Transverse colon (tissue), 4 donors: ENCODE data around the gene RGS21. TPM values are rescaled to one million over a fixed set of nuclear protein-coding genes. Genes with fewer than 3 reads are reported as not detected.

Source experiments
- DNase-seq: peaks from one replicate; pipeline ENCODE4 v3.0.0-alpha.2; 2019
- H3K27ac ChIP-seq, 4 donors: fragments of 200-600 bp; sonication (generic); 2 replicates each; pipeline ENCODE4 v1.5.1; 2016 to 2018; ENCODE audit warnings: inconsistent platforms in 4 of 4
- H3K27me3 ChIP-seq: fragments of 200-600 bp; sonication (generic); 2 replicates; pipeline ENCODE4 v1.5.1; 2017; ENCODE audit warnings: inconsistent platforms
- H3K36me3 ChIP-seq, 4 donors: fragments of 200-600 bp; sonication (generic); 2 replicates each; pipeline ENCODE4 v1.5.1; 2017 to 2019; ENCODE audit warnings: inconsistent platforms in 4 of 4
- H3K4me1 ChIP-seq, 4 donors: fragments of 200-600 bp; sonication (generic); 2 replicates each; pipeline ENCODE4 v1.5.1; 2017 to 2020; ENCODE audit warnings: inconsistent platforms in 4 of 4
- H3K4me3 ChIP-seq, 4 donors: fragments of 200-600 bp; sonication (generic); 1 replicate in 1 of 4; 2 replicates in 3 of 4; pipeline versions ENCODE4 v1.5.1 to v1.6.1; 2017 to 2019; ENCODE audit warnings: inconsistent platforms in 4 of 4
- H3K9me3 ChIP-seq, 2 donors: fragments of 200-600 bp; sonication (generic); 2 replicates each; pipeline ENCODE4 v1.5.1; 2017 to 2019; ENCODE audit warnings: inconsistent platforms in 2 of 2
- EP300 ChIP-seq: sonication (generic); formaldehyde crosslinking; IDR thresholded peaks from one replicate; pipeline ENCODE4 v1.6.1; 2017; ENCODE audit warnings: antibody characterized with exemption, low read depth
- POLR2A ChIP-seq: fragments of 450-650 bp; IDR thresholded peaks from one replicate; pipeline ENCODE4 v1.6.1; 2016; ENCODE audit warnings: antibody characterized with exemption, mild to moderate bottlenecking, moderate library complexity
- POLR2AphosphoS5 ChIP-seq, 3 donors: sonication (generic); formaldehyde crosslinking; IDR thresholded peaks; one replicate each; pipeline ENCODE4 v1.6.1; 2016; ENCODE audit warnings: antibody characterized with exemption in 3 of 3
- WGBS, 2 donors: methylation state at CpG; one replicate each; pipeline ENCODE4 v1.1.5; 2018; ENCODE audit warnings: low coverage in 1 of 2; 5-methylcytosine and 5-hydroxymethylcytosine counted together
- in situ Hi-C, 4 donors: fragments of 200-750 bp; cut with MboI; loops; one replicate each; pipeline versions ENCODE4 v1.15.0 to v1.15.1; 2017; ENCODE audit warnings: low sequenced_read_pairs in 3 of 4, low pct_ligation_motif_present in 1 of 4, low pct_unique_long_range_greater_than_20kb in 1 of 4
- intact Hi-C: fragments of 100-400 bp; cut with DNase I; formaldehyde crosslinking; loops from one replicate; pipeline ENCODE4 v1.15.1; 2023; ENCODE audit warnings: low total_unique reads
- total RNA-seq, 4 donors: library from RNA; depleted of rRNA; stranded (reverse); fragments of >200 nt; gene quantifications; one replicate each; pipeline ENCODE4 v1.1.0, GENCODE V29; 2016
- TF ChIP-seq, protein P1 (sequence below), 5 experiments: fragments of 200-600 bp in 3 of 5; fragments of 450-650 bp in 2 of 5; sonication (generic) in 3 of 5; IDR thresholded peaks; 1 replicate in 2 of 5; 2 replicates in 3 of 5; pipeline ENCODE4 v1.5.1; 2016 to 2017; ENCODE audit warnings: antibody characterized with exemption in 5 of 5, inconsistent platforms in 3 of 5, mild to moderate bottlenecking in 2 of 5, moderate library complexity in 1 of 5

Gene RGS21
- total RNA-seq, 4 donors from 2014 or later = not detected

DNA sequence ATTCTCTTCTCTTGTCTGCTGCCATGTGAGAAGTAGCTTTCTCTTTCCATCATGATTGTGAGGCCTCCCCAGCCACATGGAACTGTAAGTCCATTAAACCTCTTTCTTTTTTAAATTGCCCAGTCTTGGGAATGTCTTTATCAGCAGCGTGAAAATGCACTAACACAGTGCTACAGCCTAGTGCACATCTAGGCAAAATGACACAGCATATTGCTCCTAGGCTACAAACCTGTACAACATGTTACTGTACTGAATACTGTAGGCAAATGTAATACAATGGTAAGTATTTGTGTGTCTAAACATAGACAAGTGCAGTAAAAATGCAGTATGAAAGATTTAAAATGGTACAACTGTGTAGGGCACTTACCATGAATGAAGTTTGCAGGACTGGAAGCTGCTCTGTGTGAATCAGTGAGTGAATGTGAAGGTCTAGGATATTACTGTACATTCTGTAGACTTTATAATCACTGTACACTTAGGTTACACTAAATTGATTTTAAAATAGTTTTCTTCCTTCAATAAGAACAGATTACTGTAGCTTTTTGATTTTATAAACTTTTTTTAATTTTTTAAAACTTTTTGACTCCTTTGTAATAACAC lies 69.4 kb downstream of the RGS21 start:
- 85 to 86% methylated on average over 1 of the region's 1 CpG for WGBS, 2 donors
- no peak for DNase-seq
- peaks cover 0 to 8% of the 10 kb centered on the region in 2 donors for H3K9me3 ChIP-seq
- no peak for TF ChIP-seq EP300
- TF ChIP-seq, protein P1, sequence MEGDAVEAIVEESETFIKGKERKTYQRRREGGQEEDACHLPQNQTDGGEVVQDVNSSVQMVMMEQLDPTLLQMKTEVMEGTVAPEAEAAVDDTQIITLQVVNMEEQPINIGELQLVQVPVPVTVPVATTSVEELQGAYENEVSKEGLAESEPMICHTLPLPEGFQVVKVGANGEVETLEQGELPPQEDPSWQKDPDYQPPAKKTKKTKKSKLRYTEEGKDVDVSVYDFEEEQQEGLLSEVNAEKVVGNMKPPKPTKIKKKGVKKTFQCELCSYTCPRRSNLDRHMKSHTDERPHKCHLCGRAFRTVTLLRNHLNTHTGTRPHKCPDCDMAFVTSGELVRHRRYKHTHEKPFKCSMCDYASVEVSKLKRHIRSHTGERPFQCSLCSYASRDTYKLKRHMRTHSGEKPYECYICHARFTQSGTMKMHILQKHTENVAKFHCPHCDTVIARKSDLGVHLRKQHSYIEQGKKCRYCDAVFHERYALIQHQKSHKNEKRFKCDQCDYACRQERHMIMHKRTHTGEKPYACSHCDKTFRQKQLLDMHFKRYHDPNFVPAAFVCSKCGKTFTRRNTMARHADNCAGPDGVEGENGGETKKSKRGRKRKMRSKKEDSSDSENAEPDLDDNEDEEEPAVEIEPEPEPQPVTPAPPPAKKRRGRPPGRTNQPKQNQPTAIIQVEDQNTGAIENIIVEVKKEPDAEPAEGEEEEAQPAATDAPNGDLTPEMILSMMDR (IDR thresholded peaks at IDR 0.05) = no peak
- TF ChIP-seq POLR2A = no peak
- TF ChIP-seq POLR2AphosphoS5 (IDR thresholded peaks at IDR 0.05) = no peak
- intact Hi-C loops (no loop called here), in situ Hi-C loops (no loop called here)
- no peaks in the 10 kb centered on the region for H3K27me3 ChIP-seq
- no peak overlapping the region for H3K27ac ChIP-seq
- H3K4me3 ChIP-seq = no peak overlapping the region
- H3K4me1 ChIP-seq = no peaks in the 10 kb centered on the region
- no peaks in the 10 kb centered on the region for H3K36me3 ChIP-seq

DNA sequence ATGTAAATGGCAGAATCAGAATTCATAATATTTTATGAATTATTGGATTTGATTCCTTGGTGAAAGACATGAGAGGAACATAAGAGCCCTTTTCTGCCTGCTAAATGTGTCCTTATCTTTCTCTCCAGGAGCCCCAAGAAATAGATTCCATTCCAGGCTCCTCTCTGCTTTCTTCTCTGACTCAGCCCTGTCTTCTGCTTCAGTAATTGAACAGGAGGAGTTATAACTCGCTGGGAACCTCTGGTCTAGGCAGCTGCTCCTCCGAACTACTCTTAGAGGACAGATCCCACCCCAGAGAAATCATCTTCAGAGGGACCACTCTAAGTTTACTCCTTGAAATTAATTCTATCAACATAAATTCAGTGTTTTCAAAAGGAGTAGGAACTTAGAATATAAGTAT lies 78.4 kb downstream of the RGS21 start:
- no peaks in the 10 kb centered on the region for H3K27me3 ChIP-seq
- in situ Hi-C loops = no loop called here
- whole genome bisulfite sequencing, 2 donors = 70 to 79% methylated on average over 2 of the region's 2 CpGs
- no peak for DNase-seq
- H3K9me3 ChIP-seq = no peaks in the 10 kb centered on the region
- H3K4me1 ChIP-seq = peaks cover 0 to 6% (median 0%) of the 10 kb centered on the region in 4 donors
- no peak overlapping the region for H3K4me3 ChIP-seq
- H3K36me3 ChIP-seq = no peaks in the 10 kb centered on the region
- intact Hi-C loops = no loop called here
- TF ChIP-seq POLR2AphosphoS5 (IDR thresholded peaks at IDR 0.05) = no peak
- TF ChIP-seq, protein P1 (IDR thresholded peaks at IDR 0.05) = no peak
- no peak for TF ChIP-seq EP300
- no peak for TF ChIP-seq POLR2A
- no peak overlapping the region for H3K27ac ChIP-seq

DNA sequence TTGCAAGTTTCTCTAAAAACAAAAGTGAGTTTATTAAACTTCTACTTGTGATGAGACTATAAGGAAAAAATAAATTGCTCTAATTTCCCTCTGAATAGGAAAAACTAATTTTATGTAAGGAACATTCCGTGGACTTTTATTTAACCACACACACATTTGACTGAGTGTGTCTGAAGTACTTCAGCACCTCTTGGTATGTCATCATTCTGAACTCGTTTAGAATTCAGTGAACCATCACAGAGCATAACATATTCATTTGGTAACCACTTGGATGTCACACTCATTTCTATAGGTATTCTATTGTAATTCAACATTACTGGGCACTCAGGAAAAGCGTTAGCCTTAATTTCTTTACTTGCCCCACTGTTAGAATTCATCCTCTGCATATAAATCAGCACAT lies 79.1 kb downstream of the RGS21 start:
- no peaks in the 10 kb centered on the region for H3K9me3 ChIP-seq
- 78 to 91% methylated on average over 3 of the region's 3 CpGs for WGBS, 2 donors
- no peak overlapping the region for H3K27ac ChIP-seq
- H3K4me1 ChIP-seq = peaks cover 0 to 6% (median 0%) of the 10 kb centered on the region in 4 donors
- no peak overlapping the region for H3K4me3 ChIP-seq
- no peaks in the 10 kb centered on the region for H3K27me3 ChIP-seq
- intact Hi-C loops = no loop called here
- no peak for DNase-seq
- H3K36me3 ChIP-seq = no peaks in the 10 kb centered on the region
- TF ChIP-seq POLR2AphosphoS5 (IDR thresholded peaks at IDR 0.05) (no peak), POLR2A (no peak), EP300 (no peak)
- TF ChIP-seq, protein P1 (IDR thresholded peaks at IDR 0.05) = no peak
- in situ Hi-C loops = no loop called here

DNA sequence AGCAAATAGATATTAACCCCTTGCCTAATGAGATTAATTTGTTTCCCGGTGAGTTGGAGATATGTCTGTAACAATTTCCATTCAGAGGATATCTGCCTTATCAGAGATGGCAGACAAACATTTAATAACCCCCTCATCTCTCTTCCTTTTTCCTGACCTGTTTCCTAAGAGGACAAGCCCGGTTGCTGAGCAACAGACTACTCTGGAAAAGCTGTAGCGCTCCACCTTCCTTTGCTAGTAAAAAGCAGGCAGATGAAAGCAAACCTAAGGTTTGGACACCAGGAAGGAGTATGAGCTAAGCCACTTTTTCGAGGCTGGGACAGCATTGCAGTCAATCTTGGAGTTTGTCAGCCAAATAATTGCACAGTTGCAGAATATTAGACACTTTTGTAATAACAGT lies 82.4 kb downstream of the RGS21 start:
- 20 to 37% methylated on average over 4 of the region's 4 CpGs for WGBS, 2 donors
- H3K27ac ChIP-seq = no peak overlapping the region
- H3K27me3 ChIP-seq = no peaks in the 10 kb centered on the region
- in situ Hi-C loops = no loop called here
- H3K9me3 ChIP-seq = no peaks in the 10 kb centered on the region
- H3K36me3 ChIP-seq = no peaks in the 10 kb centered on the region
- intact Hi-C loops = no loop called here
- H3K4me1 ChIP-seq = peaks cover 0 to 22% (median 12%) of the 10 kb centered on the region in 4 donors
- TF ChIP-seq POLR2A (no peak), POLR2AphosphoS5 (IDR thresholded peaks at IDR 0.05) (no peak), EP300 (no peak)
- TF ChIP-seq, protein P1 (IDR thresholded peaks at IDR 0.05) = no peak
- no peak for DNase-seq
- H3K4me3 ChIP-seq = no peak overlapping the region
